ENCODE data around the gene CACNA1C.
A peak's percentile ranks its signal among the peaks of the same experiment; 100 is the strongest.

Gene CACNA1C

GRCh38 chr12:2263901-2264300, 211.1 kb downstream of the CACNA1C start:
- FAIRE-seq (no peak), DNase-seq (ENCODE audit: insufficient read length, low spot score) (no peak)
- TF ChIP-seq CTCF (IDR thresholded peaks at IDR 0.05; ENCODE audit: insufficient read depth, missing control alignments) = no peak

- TF ChIP-seq CTCF (IDR thresholded peaks at IDR 0.05; ENCODE audit: insufficient read depth, missing control alignments) = no peak
- DNase-seq (ENCODE audit: insufficient read length, low spot score) (no peak), FAIRE-seq (no peak)
These were observed 212.0 kb downstream of the CACNA1C start for GRCh38 chr12:2264651-2265232.

GRCh38 chr12:2265461-2266167, 212.8 kb downstream of the CACNA1C start:
- DNase-seq (ENCODE audit: insufficient read length, low spot score) (no peak), FAIRE-seq (no peak)
- no peak for TF ChIP-seq CTCF (IDR thresholded peaks at IDR 0.05; ENCODE audit: insufficient read depth, missing control alignments)

GRCh38 chr12:2266666-2267620, 214.2 kb downstream of the CACNA1C start:
- TF ChIP-seq CTCF (IDR thresholded peaks at IDR 0.05; ENCODE audit: insufficient read depth, missing control alignments) = no peak
- DNase-seq (ENCODE audit: insufficient read length, low spot score) (no peak), FAIRE-seq (no peak)

- DNase-seq (ENCODE audit: insufficient read length, low spot score) (no peak), FAIRE-seq (no peak)
- TF ChIP-seq CTCF (IDR thresholded peaks at IDR 0.05; ENCODE audit: insufficient read depth, missing control alignments) = no peak
These were observed 215.1 kb downstream of the CACNA1C start for GRCh38 chr12:2267703-2268470.

- DNase-seq (ENCODE audit: insufficient read length, low spot score) (peak; percentile 35), FAIRE-seq (no peak)
- TF ChIP-seq CTCF (IDR thresholded peaks at IDR 0.05; ENCODE audit: insufficient read depth, missing control alignments) = no peak
These were observed 215.9 kb downstream of the CACNA1C start for GRCh38 chr12:2268471-2269286.

Data from D721Med (cell line).